Astrocyte of the cerebellum (primary cell): ENCODE data around the gene DEFB128.
"Not testable (repeated sequence)": the region's sequence is repeated elsewhere in the genome, so short reads cannot be mapped to it uniquely, and the experiment has no call there.

ENCODE experiments used
- DNase-seq: peaks from one replicate; pipeline ENCODE4 v3.0.0-alpha.2; 2011; ENCODE audit warnings: low read depth
- H3K4me3 ChIP-seq: 2 replicates; pipeline ENCODE4 v1.5.1; 2011; ENCODE audit warnings: mild to moderate bottlenecking, low read depth, low read length, moderate library complexity
- CTCF ChIP-seq: IDR thresholded peaks from 2 replicates; pipeline ENCODE4 v1.5.1; 2012; ENCODE audit warnings: low read length, low read depth, moderate library complexity, mild to moderate bottlenecking; ENCODE audit errors: missing control alignments
- in situ Hi-C: cut with HindIII; loops from 2 replicates; pipeline ENCODE4 v1.10.0; 2017; ENCODE audit warnings: low sequenced_read_pairs

DEFB128 gene

GRCh38 chr20:189611-190010 is at the start of gene DEFB128:
DEFB128 (minus strand) TSS chr20:189711; CDS start chr20:189623, 88 bp downstream.
- in situ Hi-C loops: no loop called here
- no peak for TF ChIP-seq CTCF
- no peak for DNase-seq
- no peak within 1 kb of the TSS for H3K4me3 ChIP-seq

- TF ChIP-seq CTCF: no peak
- no peak for DNase-seq
- H3K4me3 ChIP-seq: no peak overlapping the region
- in situ Hi-C loops: no loop called here
These were observed 48.4 kb upstream of the DEFB128 start for GRCh38 chr20:237929-238328.

- no peak for TF ChIP-seq CTCF
- H3K4me3 ChIP-seq: no peak overlapping the region
- DNase-seq: no peak
- in situ Hi-C loops: no loop called here
These were observed 48.0 kb upstream of the DEFB128 start for GRCh38 chr20:237489-237888.

GRCh38 chr20:235891-236290 is 46.4 kb upstream of the DEFB128 start:
- no peak for TF ChIP-seq CTCF
- DNase-seq: no peak
- no peak overlapping the region for H3K4me3 ChIP-seq
- in situ Hi-C loops: no loop called here

GRCh38 chr20:227439-228105 is 38.1 kb upstream of the DEFB128 start:
- no peak for TF ChIP-seq CTCF
- no peak for DNase-seq
- no peak overlapping the region for H3K4me3 ChIP-seq
- in situ Hi-C loops: no loop called here

GRCh38 chr20:226958-227357 is 37.4 kb upstream of the DEFB128 start, which contains the start of gene DEFB129:
DEFB129 (plus strand) TSS chr20:227258; CDS start chr20:227289, 31 bp downstream.
- TF ChIP-seq CTCF: no peak
- DNase-seq: no peak
- no peak within 1 kb of the TSS for H3K4me3 ChIP-seq
- in situ Hi-C loops: no loop called here

GRCh38 chr20:225879-226278 is 36.4 kb upstream of the DEFB128 start:
- H3K4me3 ChIP-seq, DNase-seq, in situ Hi-C loops: not testable (repeated sequence)
